WTC11 (cell line): Measurements from ENCODE around the gene TAF6.

Source experiments
- ATF2 ChIP-seq: sonication (generic); formaldehyde crosslinking; IDR thresholded peaks from 2 replicates; pipeline ENCODE4 v1.8.1; 2022; ENCODE audit warnings: low read depth, missing genetic modification reagents, borderline replicate concordance
- ATF3 ChIP-seq: sonication (generic); formaldehyde crosslinking; conservative IDR thresholded peaks from 2 replicates; pipeline ENCODE4 v1.8.1; 2022; ENCODE audit warnings: mild to moderate bottlenecking, missing genetic modification reagents
- CREM ChIP-seq: sonication (generic); formaldehyde crosslinking; IDR thresholded peaks from 2 replicates; pipeline ENCODE4 v1.8.1; 2022; ENCODE audit warnings: mild to moderate bottlenecking, missing genetic modification reagents, moderate library complexity
- CTCF ChIP-seq: fragments of 200-600 bp; IDR thresholded peaks from 2 replicates; pipeline ENCODE4 v1.8.0; 2022; ENCODE audit warnings: antibody characterized with exemption
- E2F5 ChIP-seq: sonication (generic); formaldehyde crosslinking; IDR thresholded peaks from 2 replicates; pipeline ENCODE4 v1.8.1; 2022; ENCODE audit warnings: mild to moderate bottlenecking, moderate library complexity, missing genetic modification reagents
- ELF4 ChIP-seq: sonication (generic); formaldehyde crosslinking; IDR thresholded peaks from 2 replicates; pipeline ENCODE4 v1.8.1; 2022; ENCODE audit warnings: low read depth, mild to moderate bottlenecking, moderate library complexity, missing genetic modification reagents
- FOXK1 ChIP-seq: sonication (generic); formaldehyde crosslinking; IDR thresholded peaks from 2 replicates; pipeline ENCODE4 v1.8.0; 2022; ENCODE audit warnings: mild to moderate bottlenecking, moderate library complexity, missing genetic modification reagents
- GABPB1 ChIP-seq: sonication (generic); formaldehyde crosslinking; IDR thresholded peaks from 2 replicates; pipeline ENCODE4 v1.8.1; 2023; ENCODE audit warnings: mild to moderate bottlenecking, missing genetic modification reagents
- HMGXB4 ChIP-seq: sonication (generic); formaldehyde crosslinking; IDR thresholded peaks from 2 replicates; pipeline ENCODE4 v1.8.1; 2023; ENCODE audit warnings: mild to moderate bottlenecking, moderate library complexity, missing genetic modification reagents
- KAT7 ChIP-seq: sonication (generic); formaldehyde crosslinking; IDR thresholded peaks from 2 replicates; pipeline ENCODE4 v1.8.1; 2023; ENCODE audit warnings: missing genetic modification reagents, mild to moderate bottlenecking, borderline replicate concordance
- RELA ChIP-seq: sonication (generic); formaldehyde crosslinking; IDR thresholded peaks from 2 replicates; pipeline ENCODE4 v1.8.1; 2022; ENCODE audit warnings: missing genetic modification reagents, mild to moderate bottlenecking, borderline replicate concordance
- SP1 ChIP-seq: sonication (generic); formaldehyde crosslinking; conservative IDR thresholded peaks from 2 replicates; pipeline ENCODE4 v1.8.1; 2022; ENCODE audit warnings: missing genetic modification reagents
- TEAD1 ChIP-seq: sonication (generic); formaldehyde crosslinking; IDR thresholded peaks from 2 replicates; pipeline ENCODE4 v1.8.0; 2022; ENCODE audit warnings: mild to moderate bottlenecking, missing genetic modification reagents
- ZNF232 ChIP-seq: sonication (generic); formaldehyde crosslinking; IDR thresholded peaks from 2 replicates; pipeline ENCODE4 v1.8.0; 2022; ENCODE audit warnings: mild to moderate bottlenecking, missing genetic modification reagents

GRCh38 chr7:100090527-100091410 is 28.4 kb downstream of the TAF6 start:
- TF ChIP-seq CTCF: no peak
- TF ChIP-seq SP1 (CRISPR knock-in tag): no peak
- TF ChIP-seq HMGXB4 (CRISPR knock-in tag): no peak
- TF ChIP-seq GABPB1 (CRISPR knock-in tag): no peak
- TF ChIP-seq TEAD1 (CRISPR knock-in tag): no peak
- no peak for TF ChIP-seq ATF3 (CRISPR knock-in tag)
- no peak for TF ChIP-seq ZNF232 (CRISPR knock-in tag)
- no peak for TF ChIP-seq KAT7 (CRISPR knock-in tag)
- no peak for TF ChIP-seq ELF4 (CRISPR knock-in tag)
- no peak for TF ChIP-seq E2F5 (CRISPR knock-in tag)
- TF ChIP-seq RELA (CRISPR knock-in tag): no peak
- TF ChIP-seq ATF2: no peak
- no peak for TF ChIP-seq CREM (CRISPR knock-in tag)
- TF ChIP-seq FOXK1: no peak
